GM12801 (cell line): ENCODE results near the gene SLC46A2.

ENCODE experiments used
- TF ChIP-seq, protein P1 (sequence below): IDR thresholded peaks from one replicate; pipeline ENCODE4 v1.5.1; 2011; ENCODE audit warnings: control low read depth; ENCODE audit not compliant: insufficient read length; ENCODE audit errors: extremely low read depth

SLC46A2 gene

GRCh38 chr9:112900488-112900887, 9.8 kb upstream of the SLC46A2 start:
- TF ChIP-seq, protein P1, sequence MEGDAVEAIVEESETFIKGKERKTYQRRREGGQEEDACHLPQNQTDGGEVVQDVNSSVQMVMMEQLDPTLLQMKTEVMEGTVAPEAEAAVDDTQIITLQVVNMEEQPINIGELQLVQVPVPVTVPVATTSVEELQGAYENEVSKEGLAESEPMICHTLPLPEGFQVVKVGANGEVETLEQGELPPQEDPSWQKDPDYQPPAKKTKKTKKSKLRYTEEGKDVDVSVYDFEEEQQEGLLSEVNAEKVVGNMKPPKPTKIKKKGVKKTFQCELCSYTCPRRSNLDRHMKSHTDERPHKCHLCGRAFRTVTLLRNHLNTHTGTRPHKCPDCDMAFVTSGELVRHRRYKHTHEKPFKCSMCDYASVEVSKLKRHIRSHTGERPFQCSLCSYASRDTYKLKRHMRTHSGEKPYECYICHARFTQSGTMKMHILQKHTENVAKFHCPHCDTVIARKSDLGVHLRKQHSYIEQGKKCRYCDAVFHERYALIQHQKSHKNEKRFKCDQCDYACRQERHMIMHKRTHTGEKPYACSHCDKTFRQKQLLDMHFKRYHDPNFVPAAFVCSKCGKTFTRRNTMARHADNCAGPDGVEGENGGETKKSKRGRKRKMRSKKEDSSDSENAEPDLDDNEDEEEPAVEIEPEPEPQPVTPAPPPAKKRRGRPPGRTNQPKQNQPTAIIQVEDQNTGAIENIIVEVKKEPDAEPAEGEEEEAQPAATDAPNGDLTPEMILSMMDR = no peak

- TF ChIP-seq, protein P1 = no peak
Measured at GRCh38 chr9:112898872-112899311, 8.2 kb upstream of the SLC46A2 start.

GRCh38 chr9:112896131-112896530, 5.5 kb upstream of the SLC46A2 start:
- TF ChIP-seq, protein P1 = no peak

DNA sequence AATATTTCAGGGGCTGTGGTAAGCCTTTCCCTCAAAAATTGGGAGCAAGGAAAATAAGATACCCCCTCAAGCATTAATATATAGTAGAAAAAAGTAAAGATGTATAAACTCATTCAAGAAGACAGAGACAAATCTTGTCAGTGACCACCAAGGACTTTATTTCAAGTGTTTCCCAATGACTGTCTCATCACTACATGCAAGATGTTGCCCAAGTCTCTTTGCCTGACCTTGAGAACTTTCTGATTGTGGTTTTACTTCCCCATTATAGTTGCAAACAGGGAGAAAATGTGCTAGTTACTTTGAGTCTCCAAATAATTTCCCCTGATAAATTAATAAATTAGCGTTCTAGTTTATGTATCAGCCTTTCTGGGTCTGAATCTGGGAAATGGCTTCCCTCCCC, 4.0 kb upstream of the SLC46A2 start:
- TF ChIP-seq, protein P1 = no peak

DNA sequence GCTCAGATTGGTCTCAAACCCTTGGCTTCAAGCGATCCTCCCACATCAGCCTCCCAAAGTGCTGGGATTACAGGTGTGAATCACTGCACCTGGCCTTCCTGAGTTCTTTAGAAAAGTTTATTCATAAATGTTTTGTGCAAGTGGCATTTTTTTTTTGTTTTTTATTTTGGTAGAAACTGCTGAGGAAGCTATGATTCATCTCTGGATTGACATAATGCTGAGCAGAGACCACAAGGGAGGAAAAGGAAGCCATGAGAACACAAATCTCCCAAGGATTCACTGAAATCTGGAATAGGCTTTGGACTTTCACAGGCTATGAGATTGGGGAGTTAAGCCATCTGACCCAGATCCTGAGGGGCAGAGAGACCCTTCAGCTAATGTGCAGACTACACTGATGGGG, 3.4 kb upstream of the SLC46A2 start:
- TF ChIP-seq, protein P1 = no peak

GRCh38 chr9:112892981-112893380, 2.3 kb upstream of the SLC46A2 start:
- TF ChIP-seq, protein P1 = no peak

GRCh38 chr9:112891521-112891920, 845 bp upstream of the SLC46A2 start:
- TF ChIP-seq, protein P1 = no peak

- TF ChIP-seq, protein P1 = no peak
Measured at GRCh38 chr9:112887381-112887780, 3.3 kb downstream of the SLC46A2 start.
